WI38 (cell line): ENCODE data around the gene EIF4E3.

Experiments used
- H3K4me3 ChIP-seq: 2 replicates; pipeline ENCODE4 v1.5.1; 2011; ENCODE audit warnings: low read depth, mild to moderate bottlenecking, control low read depth, low read length
- TF ChIP-seq, protein P1 (sequence below): IDR thresholded peaks from 2 replicates; pipeline ENCODE4 v1.5.1; 2012; ENCODE audit warnings: low read depth, mild to moderate bottlenecking, control low read depth, low read length

Gene EIF4E3

DNA sequence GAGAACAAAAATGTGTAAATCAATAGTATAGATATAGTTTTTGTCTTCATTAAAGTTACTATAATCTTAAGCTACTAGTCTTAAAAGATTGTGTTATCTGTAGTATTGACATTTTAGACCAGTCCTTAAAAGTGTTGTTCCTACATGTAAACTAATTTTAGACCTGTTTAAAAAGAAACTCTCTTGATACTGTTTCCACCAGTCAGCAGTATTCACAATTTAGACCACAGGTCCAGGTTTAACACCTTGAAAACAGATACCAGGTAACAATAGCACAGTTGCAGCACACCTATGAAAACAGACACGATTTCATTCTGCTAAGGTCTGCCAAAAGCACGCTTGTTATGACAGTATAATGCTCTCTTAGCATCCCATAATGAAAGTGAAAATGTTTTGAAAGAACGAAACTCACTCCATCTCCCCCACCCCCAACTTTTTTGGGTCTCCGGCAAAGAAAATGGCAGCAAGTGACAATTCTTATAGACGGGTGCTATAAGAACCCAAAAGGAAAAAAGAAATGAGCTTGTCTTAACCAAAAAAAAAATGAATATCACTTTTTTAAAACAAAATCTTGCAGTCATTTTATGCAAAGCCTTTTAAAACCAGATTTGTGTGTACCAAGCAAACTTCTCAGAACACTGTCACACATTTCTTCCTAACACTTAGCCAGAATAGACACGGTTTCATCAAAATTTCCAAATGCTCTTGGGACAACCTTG, 1.6 kb downstream of the EIF4E3 start:
- H3K4me3 ChIP-seq = no peak overlapping the region
- TF ChIP-seq, protein P1, sequence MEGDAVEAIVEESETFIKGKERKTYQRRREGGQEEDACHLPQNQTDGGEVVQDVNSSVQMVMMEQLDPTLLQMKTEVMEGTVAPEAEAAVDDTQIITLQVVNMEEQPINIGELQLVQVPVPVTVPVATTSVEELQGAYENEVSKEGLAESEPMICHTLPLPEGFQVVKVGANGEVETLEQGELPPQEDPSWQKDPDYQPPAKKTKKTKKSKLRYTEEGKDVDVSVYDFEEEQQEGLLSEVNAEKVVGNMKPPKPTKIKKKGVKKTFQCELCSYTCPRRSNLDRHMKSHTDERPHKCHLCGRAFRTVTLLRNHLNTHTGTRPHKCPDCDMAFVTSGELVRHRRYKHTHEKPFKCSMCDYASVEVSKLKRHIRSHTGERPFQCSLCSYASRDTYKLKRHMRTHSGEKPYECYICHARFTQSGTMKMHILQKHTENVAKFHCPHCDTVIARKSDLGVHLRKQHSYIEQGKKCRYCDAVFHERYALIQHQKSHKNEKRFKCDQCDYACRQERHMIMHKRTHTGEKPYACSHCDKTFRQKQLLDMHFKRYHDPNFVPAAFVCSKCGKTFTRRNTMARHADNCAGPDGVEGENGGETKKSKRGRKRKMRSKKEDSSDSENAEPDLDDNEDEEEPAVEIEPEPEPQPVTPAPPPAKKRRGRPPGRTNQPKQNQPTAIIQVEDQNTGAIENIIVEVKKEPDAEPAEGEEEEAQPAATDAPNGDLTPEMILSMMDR = no peak

DNA sequence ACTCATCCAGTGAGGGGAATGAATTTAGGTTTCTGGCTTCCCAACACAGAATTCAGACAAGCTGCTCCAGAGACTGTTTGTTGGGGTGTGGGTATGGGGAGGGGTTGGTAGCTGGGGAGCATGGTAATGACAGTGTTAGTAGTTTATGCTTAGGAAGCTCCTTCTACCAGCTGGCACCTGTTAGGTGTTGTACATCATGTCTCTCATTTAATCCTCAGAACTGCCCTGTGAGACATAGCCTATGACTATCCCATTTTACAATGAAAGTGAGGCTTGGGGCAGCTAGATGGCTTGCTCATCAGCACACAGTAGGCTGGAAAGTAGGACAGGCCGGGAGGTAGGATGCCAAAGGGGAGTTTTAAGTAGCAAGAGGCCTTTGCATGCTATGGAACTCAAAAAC, 2.5 kb downstream of the EIF4E3 start:
- TF ChIP-seq, protein P1 = no peak
- H3K4me3 ChIP-seq = no peak overlapping the region

DNA sequence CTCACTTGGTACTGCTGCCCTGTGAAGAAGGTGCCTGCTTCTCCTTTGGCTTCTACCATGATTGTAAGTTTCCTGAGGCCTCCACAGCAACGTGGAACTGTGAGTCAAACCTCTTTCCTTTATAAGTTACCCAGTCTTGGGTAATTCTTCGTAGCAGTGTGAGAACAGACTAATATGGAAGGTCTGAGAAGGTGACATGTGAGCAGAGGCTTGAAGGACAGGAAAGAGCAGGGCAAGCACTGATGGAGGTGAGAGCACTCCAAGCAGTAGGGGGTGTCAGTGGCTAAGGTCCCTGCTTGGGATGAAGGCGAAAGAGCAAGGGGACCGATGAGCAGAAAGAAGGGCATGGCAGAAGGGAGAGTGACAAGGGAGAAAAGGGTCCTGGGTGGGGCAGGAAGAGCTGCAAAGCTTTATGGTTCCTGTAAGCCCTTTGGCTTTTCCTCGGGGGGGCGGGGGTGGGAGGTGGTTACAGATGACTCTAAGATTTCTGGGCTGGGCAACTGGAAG, 3.5 kb downstream of the EIF4E3 start:
- TF ChIP-seq, protein P1 = no peak
- no peak overlapping the region for H3K4me3 ChIP-seq

DNA sequence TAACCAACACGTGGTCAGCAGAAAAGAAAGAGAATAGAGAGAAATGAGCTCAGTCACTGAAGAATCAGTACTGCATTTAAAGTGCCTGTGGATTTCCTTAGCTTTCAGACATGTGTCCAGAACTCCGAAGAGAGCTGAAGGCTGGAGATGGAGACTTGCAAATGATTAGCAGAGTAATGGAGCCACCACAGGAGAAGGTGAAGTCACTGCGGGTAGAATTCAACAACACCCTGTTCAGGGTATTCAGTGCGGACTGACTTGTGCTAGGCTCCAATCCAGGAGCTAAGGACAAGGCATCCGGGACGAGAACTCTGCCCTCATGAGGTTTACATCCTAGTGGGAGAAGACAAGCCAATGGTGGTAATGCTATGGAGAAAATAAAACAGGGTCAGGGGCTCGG, 4.2 kb downstream of the EIF4E3 start:
- TF ChIP-seq, protein P1 = no peak
- H3K4me3 ChIP-seq = no peak overlapping the region

DNA sequence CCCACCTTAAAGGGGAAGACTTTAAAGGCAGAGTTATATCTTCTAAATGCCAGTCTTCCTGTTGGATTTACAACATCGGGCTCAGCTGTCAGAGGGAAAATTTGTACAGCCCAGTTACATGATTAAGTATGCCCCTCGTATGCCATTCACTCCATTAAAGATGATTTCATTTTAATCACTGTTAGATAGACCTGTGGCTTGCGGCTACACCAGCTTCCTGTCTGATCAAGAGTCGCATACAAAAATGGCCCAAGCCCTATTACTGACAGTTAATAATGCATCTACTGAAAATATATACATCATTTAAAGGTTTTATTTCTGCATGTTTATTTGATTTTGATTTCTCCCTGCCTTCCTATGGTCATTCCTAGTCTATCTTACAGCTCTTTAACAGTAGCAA, 7.1 kb downstream of the EIF4E3 start:
- no peak overlapping the region for H3K4me3 ChIP-seq
- TF ChIP-seq, protein P1 = no peak

DNA sequence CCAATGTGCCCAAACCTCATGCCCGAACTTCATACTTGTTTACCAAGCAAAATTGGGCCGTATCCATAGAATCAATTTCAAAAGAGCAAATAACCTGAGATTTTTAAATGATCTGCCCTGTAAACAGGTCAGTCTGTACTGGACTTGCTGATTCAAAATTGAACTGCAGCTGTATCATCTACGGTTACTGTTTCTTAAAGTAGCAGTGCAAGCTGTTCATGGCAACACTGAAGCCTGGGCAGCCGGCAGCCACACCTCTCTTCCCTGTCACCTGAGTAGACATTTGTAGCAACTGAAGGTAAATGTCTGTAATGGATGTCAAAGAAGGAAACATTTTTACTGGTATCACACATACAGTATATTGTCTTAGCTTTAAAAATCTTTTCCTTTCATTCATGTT, 10.6 kb downstream of the EIF4E3 start:
- no peak overlapping the region for H3K4me3 ChIP-seq
- TF ChIP-seq, protein P1 = no peak

DNA sequence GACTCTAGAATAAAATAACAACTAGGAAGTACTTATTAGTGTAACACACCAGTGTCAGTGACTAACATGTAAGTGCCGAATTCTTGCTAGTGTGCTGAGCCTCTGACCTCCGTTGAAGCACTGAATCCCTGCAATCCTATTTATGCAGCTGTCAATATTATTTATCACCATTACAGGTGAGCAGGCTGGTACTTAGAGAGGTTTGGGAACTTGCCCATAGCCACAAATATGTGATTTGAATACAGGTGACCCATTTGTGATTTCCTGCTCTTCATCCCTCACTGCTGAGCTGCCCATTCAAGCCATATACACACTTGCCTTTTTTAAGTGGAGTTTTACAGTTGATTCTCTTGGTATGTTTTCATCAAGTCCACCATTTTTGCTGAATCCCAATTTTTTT, 12.2 kb downstream of the EIF4E3 start:
- TF ChIP-seq, protein P1 = no peak
- H3K4me3 ChIP-seq = no peak overlapping the region
